Caco-2 (cell line): Measurements from ENCODE around the gene CBX4. TPM values are rescaled to one million over a fixed set of nuclear protein-coding genes. Genes with fewer than 3 reads are reported as not detected.

ENCODE experiments used
- BruUV-seq: library from RNA; stranded (reverse); fragments of 400-500 nt; replicated peaks from 2 replicates; lab custom pipeline; 2021; lab: Mats Ljungman, UMichigan
- CTCF ChIA-PET: fragments of 300-600 bp; sonication (Branson Sonifier 250); formaldehyde crosslinking; loops from one replicate; lab custom pipeline; 2022; ENCODE audit warnings: antibody characterized with exemption; lab: Charles Lee
- POLR2A ChIA-PET: fragments of 300-600 bp; sonication (Branson Sonifier 250); formaldehyde crosslinking; loops from one replicate; lab custom pipeline; 2022; ENCODE audit warnings: antibody characterized with exemption; lab: Charles Lee
- DNase-seq, 2 experiments: peaks; one replicate each; pipeline versions ENCODE4 v3.0.0 to v3.0.0-alpha.2; 2020 to 2022
- H3K27me3 ChIP-seq: replicated peaks from 2 replicates; pipeline ENCODE4 v1.6.0; 2011; ENCODE audit warnings: low read length; ENCODE audit not compliant: control insufficient read depth, insufficient read depth
- H3K36me3 ChIP-seq: 2 replicates; pipeline ENCODE4 v1.5.1; 2011; ENCODE audit warnings: low read length; ENCODE audit not compliant: control insufficient read depth, insufficient read depth
- H3K4me1 ChIP-seq: fragments of 250-450 bp; sonication (Bioruptor Pico); 2 replicates; pipeline ENCODE4 v1.5.1; 2020; ENCODE audit warnings: mild to moderate bottlenecking
- H3K4me3 ChIP-seq: 2 replicates; pipeline ENCODE4 v1.5.1; 2011; ENCODE audit warnings: low read depth, mild to moderate bottlenecking, control low read depth, low read length
- H3K9me3 ChIP-seq: fragments of 250-450 bp; sonication (Bioruptor Pico); 2 replicates; pipeline ENCODE4 v1.5.1; 2020; ENCODE audit warnings: mild to moderate bottlenecking, moderate library complexity
- H3K27ac Mint-ChIP-seq: one replicate; pipeline ENCODE4 v1.8.0; 2022; ENCODE audit warnings: mixed read lengths; ENCODE audit not compliant: unreplicated experiment
- H3K27me3 Mint-ChIP-seq: one replicate; pipeline ENCODE4 v1.8.0; 2022; ENCODE audit warnings: mixed read lengths; ENCODE audit not compliant: insufficient read depth, unreplicated experiment
- H3K36me3 Mint-ChIP-seq: one replicate; pipeline ENCODE4 v1.8.0; 2022; ENCODE audit warnings: mild to moderate bottlenecking, mixed read lengths; ENCODE audit not compliant: insufficient read depth, unreplicated experiment
- H3K4me1 Mint-ChIP-seq: one replicate; pipeline ENCODE4 v1.8.0; 2022; ENCODE audit warnings: low read depth, mixed read lengths; ENCODE audit not compliant: unreplicated experiment
- H3K4me3 Mint-ChIP-seq: one replicate; pipeline ENCODE4 v1.8.0; 2022; ENCODE audit warnings: mild to moderate bottlenecking, moderate library complexity, mixed read lengths; ENCODE audit not compliant: unreplicated experiment
- H3K9me3 Mint-ChIP-seq: one replicate; pipeline ENCODE4 v1.8.0; 2022; ENCODE audit warnings: mixed read lengths; ENCODE audit not compliant: unreplicated experiment
- CTCF ChIP-seq, 2 experiments: fragments of 200-600 bp in 1 of 2; IDR thresholded peaks; 1 replicate in 1 of 2; 2 replicates in 1 of 2; pipeline versions ENCODE4 v1.5.1 to v1.8.0; 2011 to 2022; ENCODE audit warnings: antibody characterized with exemption in 1 of 2, control low read depth in 1 of 2, inconsistent platforms in 1 of 2, low read depth in 1 of 2, low read length in 1 of 2, mild to moderate bottlenecking in 1 of 2, moderate library complexity in 1 of 2; ENCODE audit not compliant: insufficient read depth in 1 of 2, severe bottlenecking in 1 of 2, unreplicated experiment in 1 of 2
- intact Hi-C: fragments of 100-400 bp; cut with micrococcal nuclease; formaldehyde crosslinking; loops from one replicate; pipeline ENCODE4 v1.10.0; 2022; ENCODE audit not compliant: unreplicated experiment
- total RNA-seq: library from RNA; stranded (reverse); gene quantifications from 2 replicates; pipeline ENCODE4 v1.2.3, GENCODE V29; 2022

CBX4 gene
- total RNA-seq, 1 experiment from 2014 or later = 114 TPM

GRCh38 chr17:79848370-79848766, 9.1 kb upstream of the CBX4 start:
- intact Hi-C loops = no loop called here
- peaks cover 22% of the 10 kb centered on the region for H3K4me1 ChIP-seq
- H3K9me3 ChIP-seq = no peaks in the 10 kb centered on the region
- CTCF ChIA-PET = no interaction called here
- H3K27me3 Mint-ChIP-seq = no peaks in the 10 kb centered on the region
- H3K9me3 Mint-ChIP-seq = no peaks in the 10 kb centered on the region
- no peaks in the 10 kb centered on the region for H3K36me3 ChIP-seq
- no peak overlapping the region for H3K4me3 Mint-ChIP-seq
- H3K27ac Mint-ChIP-seq = no peak overlapping the region
- H3K4me3 ChIP-seq = no peak overlapping the region
- BruUV-seq = no TSS peak
- no peaks in the 10 kb centered on the region for H3K27me3 ChIP-seq
- DNase-seq = no peak
- POLR2A ChIA-PET = no interaction called here
- peaks cover 11% of the 10 kb centered on the region for H3K36me3 Mint-ChIP-seq
- TF ChIP-seq CTCF (IDR thresholded peaks at IDR 0.05; ENCODE audit: insufficient read depth in 1 of 2, low read depth in 1 of 2, low read length in 1 of 2, severe bottlenecking in 1 of 2, unreplicated experiment in 1 of 2) = no peak
- H3K4me1 Mint-ChIP-seq = peaks cover 16% of the 10 kb centered on the region

- BruUV-seq = no TSS peak
- Histone ChIP-seq H3K9me3 (no peaks in the 10 kb centered on the region), H3K27me3 (no peaks in the 10 kb centered on the region), H3K4me1 (peaks cover 27% of the 10 kb centered on the region), H3K4me3 (no peak overlapping the region), H3K36me3 (no peaks in the 10 kb centered on the region)
- intact Hi-C loops = no loop called here
- no peak overlapping the region for H3K4me3 Mint-ChIP-seq
- H3K36me3 Mint-ChIP-seq = peaks cover 11% of the 10 kb centered on the region
- H3K9me3 Mint-ChIP-seq = no peaks in the 10 kb centered on the region
- H3K27me3 Mint-ChIP-seq = no peaks in the 10 kb centered on the region
- POLR2A ChIA-PET = no interaction called here
- no peak for DNase-seq
- CTCF ChIA-PET = no interaction called here
- TF ChIP-seq CTCF (IDR thresholded peaks at IDR 0.05; ENCODE audit: insufficient read depth in 1 of 2, low read depth in 1 of 2, low read length in 1 of 2, severe bottlenecking in 1 of 2, unreplicated experiment in 1 of 2) = no peak
- peaks cover 16% of the 10 kb centered on the region for H3K4me1 Mint-ChIP-seq
- H3K27ac Mint-ChIP-seq = no peak overlapping the region
Measured at GRCh38 chr17:79847698-79848369, 8.6 kb upstream of the CBX4 start.

- intact Hi-C loops = loop anchor here (1.0 to 2.0 kb wide), 3 partner anchors 29 to 147 kb away; no protein-coding TSS in a partner anchor
- H3K27me3 Mint-ChIP-seq = no peaks in the 10 kb centered on the region
- peak overlapping the region; percentile 92 for H3K27ac Mint-ChIP-seq
- POLR2A ChIA-PET = interaction anchor here (0.6 to 8.0 kb wide), 4 partner anchors 49 to 147 kb away, joined by 3 to 174 read pairs (median 88); partner anchors contain the start of gene CBX8
- H3K36me3 ChIP-seq = no peaks in the 10 kb centered on the region
- no peaks in the 10 kb centered on the region for H3K9me3 Mint-ChIP-seq
- H3K9me3 ChIP-seq = no peaks in the 10 kb centered on the region
- peaks cover 12% of the 10 kb centered on the region for H3K4me1 Mint-ChIP-seq
- no peak for TF ChIP-seq CTCF (IDR thresholded peaks at IDR 0.05; ENCODE audit: insufficient read depth in 1 of 2, low read depth in 1 of 2, low read length in 1 of 2, severe bottlenecking in 1 of 2, unreplicated experiment in 1 of 2)
- CTCF ChIA-PET = interaction anchor here (1.4 to 4.0 kb wide), 7 partner anchors 35 to 148 kb away, joined by 3 to 54 read pairs (median 6); no protein-coding TSS in a partner anchor
- no peaks in the 10 kb centered on the region for H3K27me3 ChIP-seq
- peak overlapping the region; percentile 68; the same call in 1 of the 2 replicates for H3K4me3 ChIP-seq
- DNase-seq = peak; percentile 49 to 73
- peak overlapping the region; percentile 80 for H3K4me3 Mint-ChIP-seq
- peaks cover 11% of the 10 kb centered on the region for H3K36me3 Mint-ChIP-seq
- H3K4me1 ChIP-seq = peaks cover 41% of the 10 kb centered on the region
- no TSS peak for BruUV-seq
Measured at GRCh38 chr17:79845601-79845949, 6.3 kb upstream of the CBX4 start.
